H1 (cell line): ENCODE data around the gene FCN2. TPM values are rescaled to one million over a fixed set of nuclear protein-coding genes. Genes with fewer than 3 reads are reported as not detected.

ENCODE experiments used
- MAFK ChIP-seq: IDR thresholded peaks from 2 replicates; pipeline ENCODE4 v1.6.1; 2012; ENCODE audit warnings: low read depth, mild to moderate bottlenecking, improper control_type of control experiment, low read length
- polyA plus RNA-seq, 7 experiments: library from polyadenylated mRNA; depleted of rRNA in 3 of 7; stranded (reverse) in 5 of 7; unstranded in 2 of 7; fragments of >200 nt in 5 of 7; fragments of 200-250 nt in 2 of 7; gene quantifications; 1 replicate in 5 of 7; 2 replicates in 1 of 7; 4 replicates in 1 of 7; pipeline versions ENCODE4 v1.2.1 to v1.2.3, GENCODE V29; 2011 to 2013; ENCODE audit warnings: missing spikeins in 2 of 7, mixed read lengths in 2 of 7
- total RNA-seq: library from RNA; stranded (reverse); fragmentation: NEBNext Ultra II Directional; extraction: Animal tissue kit (Norgen Biotek cat#: 25700); gene quantifications from 2 replicates; pipeline ENCODE4 v1.2.1, GENCODE V29; 2021

The FCN2 gene
- total and polyA plus RNA-seq, 2 of the 8 experiments (the other 6 are each of a cell fraction or from before 2014, with no cell fraction given): not detected

GRCh38 chr9:134861595-134862334 is 18.8 kb upstream of the FCN2 start (continued):
- no peak for TF ChIP-seq MAFK
- TF ChIP-seq, all 59 proteins: peak for 0
